CD4-positive, alpha-beta T cell (primary cell): Measurements from ENCODE around the gene DESI2. TPM values are rescaled to one million over a fixed set of nuclear protein-coding genes. Genes with fewer than 3 reads are reported as not detected.
"Not testable (repeated sequence)": the region's sequence is repeated elsewhere in the genome, so short reads cannot be mapped to it uniquely, and the experiment has no call there.

Source experiments
- ATAC-seq: fragments of 200-7000 bp; cut with Tn5 transposase; one replicate; pipeline ENCODE4 v1.10.0; 2022; ENCODE audit warnings: mild to moderate bottlenecking; ENCODE audit not compliant: poor library complexity
- CTCF ChIA-PET: fragments of 350-600 bp; sonication (Branson Sonifier 250); formaldehyde crosslinking; loops from one replicate; lab custom pipeline; 2021; ENCODE audit warnings: antibody characterized with exemption, inconsistent platforms; lab: Charles Lee
- POLR2A ChIA-PET: fragments of 350-600 bp; sonication (Branson Sonifier 250); formaldehyde crosslinking; loops from one replicate; lab custom pipeline; 2021; ENCODE audit warnings: antibody characterized with exemption, inconsistent platforms; lab: Charles Lee
- DNase-seq, 14 experiments: peaks; one replicate each; pipeline ENCODE4 v3.0.0-alpha.2; 2013 to 2020; ENCODE audit warnings: mixed read lengths in 2 of 14
- H3K27ac ChIP-seq, 2 donors: one replicate each; pipeline versions ENCODE4 v1.5.1 to v1.7.0; 2013; ENCODE audit warnings: low read length in 2 of 2, low read depth in 1 of 2, mild to moderate bottlenecking in 1 of 2
- H3K27me3 ChIP-seq, 2 experiments: 1 replicate in 1 of 2; 2 replicates in 1 of 2; pipeline versions ENCODE4 v1.6.1 to v1.7.0; 2013; ENCODE audit warnings: low read length in 2 of 2, control low read depth in 1 of 2, mild to moderate bottlenecking in 1 of 2, moderate library complexity in 1 of 2; ENCODE audit not compliant: insufficient read depth in 2 of 2, control insufficient read depth in 1 of 2
- H3K36me3 ChIP-seq: one replicate; pipeline ENCODE4 v1.6.1; 2013; ENCODE audit warnings: low read length, control low read depth; ENCODE audit not compliant: insufficient read depth
- H3K4me1 ChIP-seq: one replicate; pipeline ENCODE4 v1.6.1; 2013; ENCODE audit warnings: low read length, control low read depth; ENCODE audit not compliant: insufficient read depth
- H3K4me3 ChIP-seq: one replicate; pipeline ENCODE4 v1.5.1; 2013; ENCODE audit warnings: mild to moderate bottlenecking, low read length, moderate library complexity
- H3K9me3 ChIP-seq, 2 experiments: 1 replicate in 1 of 2; 2 replicates in 1 of 2; pipeline versions ENCODE4 v1.6.1 to v1.7.0; 2013; ENCODE audit warnings: low read length in 2 of 2, mild to moderate bottlenecking in 2 of 2, control low read depth in 1 of 2, moderate library complexity in 1 of 2; ENCODE audit not compliant: control insufficient read depth in 1 of 2, insufficient read depth in 1 of 2
- H3K27ac Mint-ChIP-seq: one replicate; pipeline ENCODE4 v1.8.0; 2020; ENCODE audit warnings: mixed read lengths
- H3K27me3 Mint-ChIP-seq: one replicate; pipeline ENCODE4 v1.8.0; 2021; ENCODE audit warnings: mixed read lengths
- H3K36me3 Mint-ChIP-seq: one replicate; pipeline ENCODE4 v1.8.0; 2021; ENCODE audit warnings: low read depth, mixed read lengths
- H3K4me1 Mint-ChIP-seq: one replicate; pipeline ENCODE4 v1.8.0; 2021; ENCODE audit warnings: low read depth, mixed read lengths
- H3K4me3 Mint-ChIP-seq: one replicate; pipeline ENCODE4 v1.8.0; 2020; ENCODE audit warnings: mild to moderate bottlenecking, mixed read lengths
- H3K9me3 Mint-ChIP-seq: one replicate; pipeline ENCODE4 v1.8.0; 2020; ENCODE audit warnings: mixed read lengths
- CTCF ChIP-seq: fragments of 200-600 bp; IDR thresholded peaks from one replicate; pipeline ENCODE4 v1.8.0; 2022; ENCODE audit warnings: antibody characterized with exemption, mild to moderate bottlenecking
- intact Hi-C, 2 experiments: fragments of 100-400 bp; cut with DNase I in 1 of 2; cut with micrococcal nuclease in 1 of 2; formaldehyde crosslinking; loops; one replicate each; pipeline versions ENCODE4 v1.15.1 to v1.9.0; 2023 to 2025; cut with DNase I, micrococcal nuclease
- total RNA-seq, 174 experiments: library from RNA in 2 of 174; stranded (reverse) in 2 of 174; gene quantifications; one replicate each; pipeline ENCODE4 v1.2.3 and lab custom pipeline; 2021 to 2026

DESI2 gene
- total RNA-seq, 2 experiments from 2014 or later, result 12.9 to 13.7 TPM

- ATAC-seq (no peak), DNase-seq (no peak)
- intact Hi-C loops, result no loop called here
- no peak overlapping the region for H3K4me3 Mint-ChIP-seq
- Histone ChIP-seq H3K36me3 (no peaks in the 10 kb centered on the region), H3K4me3 (no peak overlapping the region), H3K27me3 (no peaks in the 10 kb centered on the region), H3K9me3 (no peaks in the 10 kb centered on the region), H3K27ac (no peak overlapping the region), H3K4me1 (no peaks in the 10 kb centered on the region)
- no peak for TF ChIP-seq CTCF
- no peaks in the 10 kb centered on the region for H3K9me3 Mint-ChIP-seq
- H3K4me1 Mint-ChIP-seq, result peaks cover 36% of the 10 kb centered on the region
- POLR2A ChIA-PET, result no interaction called here
- H3K27ac Mint-ChIP-seq, result no peak overlapping the region
- H3K36me3 Mint-ChIP-seq, result peaks cover 65% of the 10 kb centered on the region
- CTCF ChIA-PET, result interaction anchor here (1.4 kb wide), 1 partner anchor 367 kb away, joined by 3 read pairs; no protein-coding TSS in a partner anchor
- H3K27me3 Mint-ChIP-seq, result no peaks in the 10 kb centered on the region
Observed at GRCh38 chr1:244675167-244675566, 22.2 kb downstream of the DESI2 start.

- Mint-ChIP-seq H3K4me3 (no peak overlapping the region), H3K4me1 (peaks cover 46% of the 10 kb centered on the region), H3K36me3 (peaks cover 68% of the 10 kb centered on the region), H3K27ac (no peak overlapping the region), H3K27me3 (no peaks in the 10 kb centered on the region), H3K9me3 (no peaks in the 10 kb centered on the region)
- Histone ChIP-seq H3K36me3 (peaks cover 2% of the 10 kb centered on the region), H3K9me3 (no peaks in the 10 kb centered on the region), H3K4me1 (no peaks in the 10 kb centered on the region), H3K27me3 (no peaks in the 10 kb centered on the region), H3K4me3 (no peak overlapping the region), H3K27ac (no peak overlapping the region)
- DNase-seq, result no peak
- intact Hi-C loops, result no loop called here
- no peak for ATAC-seq
- no peak for TF ChIP-seq CTCF
- ChIA-PET CTCF (no interaction called here), POLR2A (no interaction called here)
Observed at GRCh38 chr1:244678697-244679096, 25.8 kb downstream of the DESI2 start.

- POLR2A ChIA-PET, result interaction anchor here (0.6 kb wide), 1 partner anchor 30 kb away, joined by 3 read pairs; no protein-coding TSS in a partner anchor
- no peaks in the 10 kb centered on the region for H3K27me3 ChIP-seq
- no peak for ATAC-seq
Observed at GRCh38 chr1:244680667-244681066, 27.7 kb downstream of the DESI2 start.

GRCh38 chr1:244682087-244682486 lies 29.2 kb downstream of the DESI2 start:
- ATAC-seq, H3K4me3 Mint-ChIP-seq, H3K27me3 ChIP-seq, H3K4me1 ChIP-seq, intact Hi-C loops, POLR2A ChIA-PET, H3K9me3 Mint-ChIP-seq, DNase-seq, H3K4me3 ChIP-seq, H3K27ac ChIP-seq, H3K9me3 ChIP-seq, H3K27ac Mint-ChIP-seq, CTCF ChIA-PET, H3K27me3 Mint-ChIP-seq: not testable (repeated sequence)
- peaks cover 12% of the 10 kb centered on the region for H3K36me3 ChIP-seq
- Mint-ChIP-seq H3K4me1 (peaks cover 28% of the 10 kb centered on the region), H3K36me3 (peaks cover 68% of the 10 kb centered on the region)

More at GRCh38 chr1:244680667-244681066, 27.7 kb downstream of the DESI2 start:
- intact Hi-C loops, result no loop called here
- Histone ChIP-seq H3K27ac (no peak overlapping the region), H3K36me3 (peaks cover 2% of the 10 kb centered on the region), H3K9me3 (no peaks in the 10 kb centered on the region), H3K4me3 (no peak overlapping the region), H3K4me1 (no peaks in the 10 kb centered on the region)
- no peak for TF ChIP-seq CTCF
- CTCF ChIA-PET, result interaction anchor here (0.6 kb wide), 1 partner anchor 19 kb away, joined by 4 read pairs; no protein-coding TSS in a partner anchor
- no peak for DNase-seq
- H3K27ac Mint-ChIP-seq, result no peak overlapping the region
- H3K4me3 Mint-ChIP-seq, result no peak overlapping the region
- peaks cover 30% of the 10 kb centered on the region for H3K4me1 Mint-ChIP-seq
- peaks cover 56% of the 10 kb centered on the region for H3K36me3 Mint-ChIP-seq
- H3K27me3 Mint-ChIP-seq, result no peaks in the 10 kb centered on the region
- H3K9me3 Mint-ChIP-seq, result no peaks in the 10 kb centered on the region
